Panc1 (cell line): ENCODE data around the gene APPL2. TPM values are rescaled to one million over a fixed set of nuclear protein-coding genes. Genes with fewer than 3 reads are reported as not detected.

Experiments used
- ATAC-seq: fragments of 200-7000 bp; cut with Tn5 transposase; 2 replicates; pipeline ENCODE4 v1.9.1; 2020; ENCODE audit warnings: mild to moderate bottlenecking, moderate library complexity
- BruUV-seq: library from RNA; stranded (reverse); fragments of 400-500 nt; replicated peaks from 2 replicates; lab custom pipeline; 2021; lab: Mats Ljungman, UMichigan
- CTCF ChIA-PET: fragments of 300-600 bp; sonication (Branson Sonifier 250); formaldehyde crosslinking; loops from one replicate; lab custom pipeline; 2022; ENCODE audit warnings: antibody characterized with exemption; lab: Charles Lee
- POLR2A ChIA-PET: fragments of 300-600 bp; sonication (Branson Sonifier 250); formaldehyde crosslinking; loops from one replicate; lab custom pipeline; 2022; ENCODE audit warnings: antibody characterized with exemption; lab: Charles Lee
- DNase-seq: peaks from one replicate; pipeline ENCODE4 v3.0.0-alpha.2; 2010; ENCODE audit warnings: low read depth, low spot score
- H3K27ac ChIP-seq: 2 replicates; pipeline ENCODE4 v1.5.1; 2011; ENCODE audit warnings: mild to moderate bottlenecking, low read length, inconsistent platforms
- H3K27me3 ChIP-seq: fragments of 200-500 bp; sonication (Bioruptor generic); 2 replicates; pipeline ENCODE4 v1.6.0; 2014; ENCODE audit warnings: low read length, inconsistent platforms; ENCODE audit not compliant: control insufficient read depth, insufficient read depth
- H3K36me3 ChIP-seq: fragments of 200-500 bp; sonication (Bioruptor generic); 2 replicates; pipeline ENCODE4 v1.5.1; 2014; ENCODE audit warnings: inconsistent platforms, mild to moderate bottlenecking, low read length, moderate library complexity; ENCODE audit not compliant: control insufficient read depth, insufficient read depth
- H3K4me1 ChIP-seq: 2 replicates; pipeline ENCODE4 v1.5.1; 2011; ENCODE audit warnings: inconsistent platforms, mild to moderate bottlenecking, low read length, moderate library complexity; ENCODE audit not compliant: control insufficient read depth, insufficient read depth
- H3K4me3 ChIP-seq, 2 experiments: 2 replicates each; pipeline ENCODE4 v1.5.1; 2011 to 2012; ENCODE audit warnings: low read depth in 2 of 2, low read length in 2 of 2, mild to moderate bottlenecking in 2 of 2, inconsistent platforms in 1 of 2, moderate library complexity in 1 of 2
- H3K9me3 ChIP-seq: fragments of 200-500 bp; sonication (Bioruptor generic); 2 replicates; pipeline ENCODE4 v1.5.1; 2014; ENCODE audit warnings: low read depth, mild to moderate bottlenecking, inconsistent platforms, low read length, moderate library complexity; ENCODE audit not compliant: control insufficient read depth, insufficient read depth
- POLR2AphosphoS5 ChIP-seq: IDR thresholded peaks from 2 replicates; pipeline ENCODE4 v1.6.1; 2012; ENCODE audit warnings: mild to moderate bottlenecking, low read depth, low read length, moderate library complexity
- SIN3A ChIP-seq: IDR thresholded peaks from 2 replicates; pipeline ENCODE4 v1.6.1; 2012; ENCODE audit warnings: low read depth, mild to moderate bottlenecking, low read length, moderate library complexity, borderline replicate concordance; ENCODE audit not compliant: insufficient read depth
- TCF7L2 ChIP-seq: IDR thresholded peaks from 2 replicates; pipeline ENCODE4 v1.6.1; 2011; ENCODE audit warnings: mild to moderate bottlenecking, low read depth, low read length, inconsistent platforms
- in situ Hi-C: cut with HindIII; loops from 2 replicates; pipeline ENCODE4 v1.10.0; 2016; ENCODE audit warnings: low sequenced_read_pairs, low pct_unique_long_range_greater_than_20kb
- intact Hi-C: fragments of 100-400 bp; cut with micrococcal nuclease; formaldehyde crosslinking; loops from one replicate; pipeline ENCODE4 v1.10.0; 2022; ENCODE audit not compliant: unreplicated experiment
- total RNA-seq: library from RNA; stranded (reverse); gene quantifications from one replicate; pipeline ENCODE4 v1.2.1, GENCODE V29; 2021; ENCODE audit not compliant: unreplicated experiment
- TF ChIP-seq, protein P1 (sequence below): fragments of 450-650 bp; IDR thresholded peaks from 2 replicates; pipeline ENCODE4 v1.5.1; 2017; ENCODE audit warnings: mild to moderate bottlenecking
- TF ChIP-seq, protein P2 (sequence below), 2 experiments: IDR thresholded peaks; 2 replicates each; pipeline ENCODE4 v1.6.1; 2011 to 2012; ENCODE audit warnings: low read depth in 2 of 2, control low read depth in 1 of 2, low read length in 1 of 2, mild to moderate bottlenecking in 1 of 2, moderate library complexity in 1 of 2; ENCODE audit not compliant: insufficient read depth in 1 of 2

The APPL2 gene
- total RNA-seq, 1 experiment from 2014 or later: 21.2 TPM

- no peaks in the 10 kb centered on the region for H3K36me3 ChIP-seq
- in situ Hi-C loops (no loop called here), intact Hi-C loops (no loop called here)
- DNase-seq (no peak), ATAC-seq (no peak)
- H3K4me3 ChIP-seq: no peak overlapping the region
- no peak overlapping the region for H3K27ac ChIP-seq
- no peaks in the 10 kb centered on the region for H3K4me1 ChIP-seq
- H3K9me3 ChIP-seq: no peaks in the 10 kb centered on the region
- CTCF ChIA-PET: no interaction called here
- TF ChIP-seq, protein P1, sequence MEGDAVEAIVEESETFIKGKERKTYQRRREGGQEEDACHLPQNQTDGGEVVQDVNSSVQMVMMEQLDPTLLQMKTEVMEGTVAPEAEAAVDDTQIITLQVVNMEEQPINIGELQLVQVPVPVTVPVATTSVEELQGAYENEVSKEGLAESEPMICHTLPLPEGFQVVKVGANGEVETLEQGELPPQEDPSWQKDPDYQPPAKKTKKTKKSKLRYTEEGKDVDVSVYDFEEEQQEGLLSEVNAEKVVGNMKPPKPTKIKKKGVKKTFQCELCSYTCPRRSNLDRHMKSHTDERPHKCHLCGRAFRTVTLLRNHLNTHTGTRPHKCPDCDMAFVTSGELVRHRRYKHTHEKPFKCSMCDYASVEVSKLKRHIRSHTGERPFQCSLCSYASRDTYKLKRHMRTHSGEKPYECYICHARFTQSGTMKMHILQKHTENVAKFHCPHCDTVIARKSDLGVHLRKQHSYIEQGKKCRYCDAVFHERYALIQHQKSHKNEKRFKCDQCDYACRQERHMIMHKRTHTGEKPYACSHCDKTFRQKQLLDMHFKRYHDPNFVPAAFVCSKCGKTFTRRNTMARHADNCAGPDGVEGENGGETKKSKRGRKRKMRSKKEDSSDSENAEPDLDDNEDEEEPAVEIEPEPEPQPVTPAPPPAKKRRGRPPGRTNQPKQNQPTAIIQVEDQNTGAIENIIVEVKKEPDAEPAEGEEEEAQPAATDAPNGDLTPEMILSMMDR: no peak
- TF ChIP-seq POLR2AphosphoS5: no peak
- TF ChIP-seq, protein P2, sequence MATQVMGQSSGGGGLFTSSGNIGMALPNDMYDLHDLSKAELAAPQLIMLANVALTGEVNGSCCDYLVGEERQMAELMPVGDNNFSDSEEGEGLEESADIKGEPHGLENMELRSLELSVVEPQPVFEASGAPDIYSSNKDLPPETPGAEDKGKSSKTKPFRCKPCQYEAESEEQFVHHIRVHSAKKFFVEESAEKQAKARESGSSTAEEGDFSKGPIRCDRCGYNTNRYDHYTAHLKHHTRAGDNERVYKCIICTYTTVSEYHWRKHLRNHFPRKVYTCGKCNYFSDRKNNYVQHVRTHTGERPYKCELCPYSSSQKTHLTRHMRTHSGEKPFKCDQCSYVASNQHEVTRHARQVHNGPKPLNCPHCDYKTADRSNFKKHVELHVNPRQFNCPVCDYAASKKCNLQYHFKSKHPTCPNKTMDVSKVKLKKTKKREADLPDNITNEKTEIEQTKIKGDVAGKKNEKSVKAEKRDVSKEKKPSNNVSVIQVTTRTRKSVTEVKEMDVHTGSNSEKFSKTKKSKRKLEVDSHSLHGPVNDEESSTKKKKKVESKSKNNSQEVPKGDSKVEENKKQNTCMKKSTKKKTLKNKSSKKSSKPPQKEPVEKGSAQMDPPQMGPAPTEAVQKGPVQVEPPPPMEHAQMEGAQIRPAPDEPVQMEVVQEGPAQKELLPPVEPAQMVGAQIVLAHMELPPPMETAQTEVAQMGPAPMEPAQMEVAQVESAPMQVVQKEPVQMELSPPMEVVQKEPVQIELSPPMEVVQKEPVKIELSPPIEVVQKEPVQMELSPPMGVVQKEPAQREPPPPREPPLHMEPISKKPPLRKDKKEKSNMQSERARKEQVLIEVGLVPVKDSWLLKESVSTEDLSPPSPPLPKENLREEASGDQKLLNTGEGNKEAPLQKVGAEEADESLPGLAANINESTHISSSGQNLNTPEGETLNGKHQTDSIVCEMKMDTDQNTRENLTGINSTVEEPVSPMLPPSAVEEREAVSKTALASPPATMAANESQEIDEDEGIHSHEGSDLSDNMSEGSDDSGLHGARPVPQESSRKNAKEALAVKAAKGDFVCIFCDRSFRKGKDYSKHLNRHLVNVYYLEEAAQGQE (IDR thresholded peaks at IDR 0.05; ENCODE audit: insufficient read depth in 1 of 2, low read depth in 2 of 2, low read length in 1 of 2): no peak
- no peak for TF ChIP-seq TCF7L2
- TF ChIP-seq SIN3A: no peak
- BruUV-seq: no TSS peak
- H3K27me3 ChIP-seq: 0 out of 2 replicates have a peak, but pooled peaks cover 2% of the 10 kb centered on the region
- POLR2A ChIA-PET: no interaction called here
Observed at GRCh38 chr12:105245291-105245690, 9.3 kb upstream of the APPL2 start.

GRCh38 chr12:105240228-105240627 is 4.3 kb upstream of the APPL2 start:
- POLR2A ChIA-PET: no interaction called here
- TF ChIP-seq, protein P2 (IDR thresholded peaks at IDR 0.05; ENCODE audit: insufficient read depth in 1 of 2, low read depth in 2 of 2, low read length in 1 of 2): no peak
- TF ChIP-seq POLR2AphosphoS5 (no peak), TCF7L2 (no peak), SIN3A (no peak)
- TF ChIP-seq, protein P1: no peak
- Histone ChIP-seq H3K36me3 (0 out of 2 replicates have a peak, but pooled peaks cover 1% of the 10 kb centered on the region), H3K27me3 (0 out of 2 replicates have a peak, but pooled peaks cover 2% of the 10 kb centered on the region), H3K4me3 (no peak overlapping the region), H3K27ac (no peak overlapping the region), H3K9me3 (no peaks in the 10 kb centered on the region), H3K4me1 (peaks cover under 1% of the 10 kb centered on the region; the same call in 1 of the 2 replicates)
- no TSS peak for BruUV-seq
- ATAC-seq (no peak), DNase-seq (no peak)
- CTCF ChIA-PET: no interaction called here
- intact Hi-C loops: no loop called here
- in situ Hi-C loops: no loop called here
